PFSK-1 (cell line): ENCODE data around the gene IGF2BP1.

Experiments
- REST ChIP-seq, 2 experiments: IDR thresholded peaks; 2 replicates each; pipeline versions ENCODE4 v1.6.1 to v1.8.0; 2011 to 2012; ENCODE audit warnings: low read depth in 2 of 2, low read length in 2 of 2, control low read depth in 1 of 2, inconsistent platforms in 1 of 2, mild to moderate bottlenecking in 1 of 2, moderate library complexity in 1 of 2; ENCODE audit not compliant: insufficient read depth in 1 of 2
- TAF1 ChIP-seq: IDR thresholded peaks from 2 replicates; pipeline ENCODE4 v1.6.1; 2012; ENCODE audit warnings: low read length, control low read depth, borderline replicate concordance; ENCODE audit not compliant: insufficient read depth

DNA sequence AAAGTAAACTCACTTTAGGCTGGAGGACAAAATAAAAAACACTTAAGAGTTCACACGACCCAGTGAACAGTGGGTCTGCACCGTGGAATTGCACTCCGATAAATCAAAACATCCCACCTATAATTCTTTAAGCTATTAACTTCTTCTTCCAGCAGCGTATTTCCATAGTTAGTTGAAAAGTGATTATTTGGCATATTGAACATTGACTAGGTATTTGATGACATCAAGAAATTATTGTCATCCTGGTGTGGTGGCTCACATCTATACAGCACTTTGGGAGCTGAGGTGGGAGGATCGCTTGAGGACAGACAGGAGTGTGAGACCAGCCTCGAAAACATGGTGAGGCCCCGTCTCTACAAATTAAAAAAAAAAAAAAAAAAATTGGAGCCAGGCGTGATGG is 23.4 kb downstream of the IGF2BP1 start:
- no peak for TF ChIP-seq TAF1
- no peak for TF ChIP-seq REST (IDR thresholded peaks at IDR 0.05; ENCODE audit: insufficient read depth in 1 of 2, low read depth in 2 of 2, low read length in 2 of 2)
